Suprapubic skin (tissue), 3 donors: ENCODE data around the gene SYNE3.

ENCODE experiments used
- EP300 ChIP-seq: sonication (generic); formaldehyde crosslinking; IDR thresholded peaks from one replicate; pipeline ENCODE4 v1.6.1; 2017; ENCODE audit warnings: antibody characterized with exemption
- POLR2A ChIP-seq, 2 donors: fragments of 450-650 bp; IDR thresholded peaks; one replicate each; pipeline ENCODE4 v1.6.1; 2017; ENCODE audit warnings: antibody characterized with exemption in 2 of 2, mild to moderate bottlenecking in 2 of 2, moderate library complexity in 2 of 2
- TF ChIP-seq, protein P1 (sequence below), 2 donors: fragments of 200-600 bp in 1 of 2; fragments of 450-650 bp in 1 of 2; sonication (generic) in 1 of 2; IDR thresholded peaks; one replicate each; pipeline ENCODE4 v1.5.1; 2016 to 2019; ENCODE audit warnings: antibody characterized with exemption in 2 of 2, mild to moderate bottlenecking in 1 of 2, moderate library complexity in 1 of 2

DNA sequence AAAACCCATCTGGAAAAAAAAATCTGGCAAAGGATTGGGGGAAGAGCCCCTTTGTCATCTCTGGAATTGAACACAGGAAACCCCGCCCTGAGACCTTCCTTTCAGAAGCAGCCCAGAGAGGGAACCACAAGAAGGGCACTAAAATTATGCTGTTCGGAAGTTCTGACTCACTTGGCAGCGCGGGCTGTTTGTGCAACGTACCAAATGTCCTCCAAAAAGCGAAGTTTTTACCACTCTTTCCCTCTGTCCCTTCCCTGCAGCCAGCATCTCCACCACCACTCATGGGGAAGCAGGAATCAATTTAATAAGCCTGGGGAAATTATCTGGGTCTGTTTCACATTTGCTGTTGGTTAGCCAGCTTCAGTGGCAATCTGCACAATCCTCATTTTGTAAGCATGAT is 3.2 kb upstream of the SYNE3 start:
- TF ChIP-seq, protein P1, sequence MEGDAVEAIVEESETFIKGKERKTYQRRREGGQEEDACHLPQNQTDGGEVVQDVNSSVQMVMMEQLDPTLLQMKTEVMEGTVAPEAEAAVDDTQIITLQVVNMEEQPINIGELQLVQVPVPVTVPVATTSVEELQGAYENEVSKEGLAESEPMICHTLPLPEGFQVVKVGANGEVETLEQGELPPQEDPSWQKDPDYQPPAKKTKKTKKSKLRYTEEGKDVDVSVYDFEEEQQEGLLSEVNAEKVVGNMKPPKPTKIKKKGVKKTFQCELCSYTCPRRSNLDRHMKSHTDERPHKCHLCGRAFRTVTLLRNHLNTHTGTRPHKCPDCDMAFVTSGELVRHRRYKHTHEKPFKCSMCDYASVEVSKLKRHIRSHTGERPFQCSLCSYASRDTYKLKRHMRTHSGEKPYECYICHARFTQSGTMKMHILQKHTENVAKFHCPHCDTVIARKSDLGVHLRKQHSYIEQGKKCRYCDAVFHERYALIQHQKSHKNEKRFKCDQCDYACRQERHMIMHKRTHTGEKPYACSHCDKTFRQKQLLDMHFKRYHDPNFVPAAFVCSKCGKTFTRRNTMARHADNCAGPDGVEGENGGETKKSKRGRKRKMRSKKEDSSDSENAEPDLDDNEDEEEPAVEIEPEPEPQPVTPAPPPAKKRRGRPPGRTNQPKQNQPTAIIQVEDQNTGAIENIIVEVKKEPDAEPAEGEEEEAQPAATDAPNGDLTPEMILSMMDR (IDR thresholded peaks at IDR 0.05) = no peak
- TF ChIP-seq POLR2A (IDR thresholded peaks at IDR 0.05) (no peak), EP300 (no peak)
